GM18508 (cell line): ENCODE measurements around the gene DERL3.

Source experiments
- ATAC-seq: cut with Tn5 transposase; IDR thresholded peaks from one replicate; pipeline ENCODE4 v1.9.1; 2021; ENCODE audit warnings: moderate number of reproducible peaks; ENCODE audit not compliant: insufficient read depth, unreplicated experiment

The DERL3 gene

DNA sequence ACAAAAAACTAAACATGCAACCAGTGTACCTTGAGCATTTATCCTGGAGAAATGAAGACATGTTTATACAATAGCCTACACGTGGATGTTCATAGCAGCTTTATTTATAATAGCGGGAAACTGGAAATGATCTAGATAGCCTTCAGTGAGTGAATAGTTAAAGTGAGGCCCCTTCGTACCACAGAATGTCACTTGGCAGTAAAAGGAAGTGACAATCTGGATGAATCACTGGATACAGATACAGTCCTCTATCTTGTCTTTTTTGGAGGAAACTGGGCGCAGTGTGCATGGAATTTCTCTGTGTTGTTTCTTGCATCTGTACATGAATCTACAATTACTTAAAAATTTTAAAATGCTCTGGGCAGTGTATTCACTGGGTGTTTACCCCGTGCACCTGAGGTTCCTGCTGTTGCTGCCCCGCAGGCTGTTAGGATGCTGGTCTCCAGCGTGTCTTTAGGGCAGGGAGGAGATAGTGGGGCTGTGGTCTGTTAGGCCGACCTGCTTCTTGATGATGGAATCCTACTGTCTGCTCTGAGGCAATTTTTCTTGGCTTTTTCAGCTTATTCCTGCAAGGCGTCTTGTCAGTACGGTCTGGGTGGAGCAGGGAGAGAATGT lies 23.2 kb downstream of the DERL3 start:
- ATAC-seq = no peak

DNA sequence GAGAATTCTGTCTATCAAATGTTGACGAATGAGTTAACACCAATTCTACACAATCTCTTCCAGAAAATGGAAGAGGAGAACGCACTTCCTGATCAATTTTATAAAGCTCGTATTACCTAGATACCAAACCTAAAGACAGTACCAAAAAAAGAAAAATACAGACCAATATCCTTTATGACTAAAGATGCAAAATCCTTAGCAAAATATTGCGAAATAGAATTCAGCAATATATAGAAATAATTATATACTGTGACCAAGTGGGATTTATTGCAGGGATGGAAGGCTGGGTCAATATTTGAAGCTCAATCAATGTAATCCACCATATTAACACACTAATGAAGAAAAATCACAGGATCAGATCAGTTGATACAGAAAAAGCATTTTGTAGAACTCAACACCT lies 26.4 kb downstream of the DERL3 start:
- ATAC-seq = no peak

DNA sequence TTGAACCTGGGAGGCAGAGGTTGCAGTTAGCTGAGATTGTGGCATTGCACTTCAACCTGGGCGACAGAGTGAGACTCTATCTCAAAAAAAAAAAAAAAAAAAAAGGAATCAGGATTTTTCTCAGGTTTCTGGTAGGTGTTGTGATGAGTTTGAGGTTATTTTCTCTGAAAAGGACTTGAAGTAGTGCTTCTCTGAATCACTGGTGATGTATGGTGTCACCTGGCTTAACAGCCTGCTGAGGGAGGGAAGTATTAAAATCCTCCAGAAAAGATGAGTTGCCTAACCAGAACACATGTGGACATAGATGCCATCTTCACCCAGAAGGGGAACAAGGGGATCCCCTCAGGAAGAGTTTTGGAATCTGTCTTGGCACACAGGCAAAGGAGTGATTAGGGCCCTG lies 32.0 kb downstream of the DERL3 start:
- ATAC-seq = no peak

DNA sequence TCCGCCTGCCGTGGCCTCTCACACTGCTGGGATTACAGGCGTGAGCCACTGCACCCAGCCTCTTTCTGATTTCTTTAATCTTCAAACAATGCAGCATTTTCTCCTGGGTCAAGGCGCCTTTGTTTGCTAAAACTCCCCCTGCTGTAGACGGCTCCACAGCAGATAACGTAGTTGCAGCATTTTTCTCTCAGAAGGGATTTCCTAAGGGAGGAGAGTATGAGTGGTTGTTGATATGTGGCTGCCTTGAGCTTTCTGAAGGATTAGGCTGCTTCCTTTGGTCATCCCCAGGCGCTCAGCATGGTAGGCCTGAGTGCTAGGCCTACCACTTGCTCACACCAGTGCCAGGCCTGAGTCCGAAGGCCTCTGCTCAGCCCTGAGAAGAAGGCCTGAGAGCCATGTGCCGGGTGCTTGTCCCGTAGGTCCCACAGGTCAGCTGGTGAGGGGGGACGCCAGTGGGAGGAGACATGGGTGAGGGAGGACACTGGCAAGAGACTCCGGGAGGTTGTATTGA lies 34.0 kb downstream of the DERL3 start:
- ATAC-seq = no peak

DNA sequence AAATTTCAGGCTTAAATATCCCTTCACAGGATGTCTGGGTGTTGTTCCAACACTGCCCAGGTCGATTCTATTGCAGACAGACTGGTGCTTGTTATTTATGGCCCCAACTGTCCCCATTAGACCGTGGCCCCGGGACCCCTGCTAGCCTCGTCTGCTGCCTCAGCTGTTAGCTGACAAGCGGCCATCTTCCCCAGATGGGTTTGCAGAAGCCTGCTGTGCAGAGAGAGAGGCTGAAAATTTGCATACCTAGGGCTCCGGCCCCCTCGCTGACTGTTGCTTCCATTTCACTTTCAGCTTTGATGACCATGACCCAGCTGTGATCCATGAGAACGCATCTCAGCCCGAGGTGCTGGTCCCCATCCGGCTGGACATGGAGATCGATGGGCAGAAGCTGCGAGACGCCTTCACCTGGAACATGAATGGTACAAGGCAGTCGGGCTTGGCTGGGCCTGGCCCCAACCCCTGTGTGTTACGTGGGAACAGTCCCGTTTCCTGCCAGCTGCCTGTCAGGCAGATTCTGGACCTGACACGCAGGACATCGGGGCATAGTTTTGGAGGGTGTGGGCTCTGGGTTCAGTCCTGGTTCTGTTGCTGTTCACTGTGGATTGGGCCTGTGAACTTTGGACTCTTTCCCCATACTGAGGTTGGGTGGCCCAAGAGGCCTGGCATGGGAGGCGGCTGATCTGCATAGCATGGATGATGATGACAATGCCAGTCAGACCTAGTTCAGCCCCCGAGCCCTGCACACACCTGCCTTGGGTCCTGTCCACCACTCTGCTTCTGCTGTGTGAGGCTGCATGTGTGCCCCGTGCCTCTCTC lies 35.6 kb downstream of the DERL3 start:
- ATAC-seq = no peak

DNA sequence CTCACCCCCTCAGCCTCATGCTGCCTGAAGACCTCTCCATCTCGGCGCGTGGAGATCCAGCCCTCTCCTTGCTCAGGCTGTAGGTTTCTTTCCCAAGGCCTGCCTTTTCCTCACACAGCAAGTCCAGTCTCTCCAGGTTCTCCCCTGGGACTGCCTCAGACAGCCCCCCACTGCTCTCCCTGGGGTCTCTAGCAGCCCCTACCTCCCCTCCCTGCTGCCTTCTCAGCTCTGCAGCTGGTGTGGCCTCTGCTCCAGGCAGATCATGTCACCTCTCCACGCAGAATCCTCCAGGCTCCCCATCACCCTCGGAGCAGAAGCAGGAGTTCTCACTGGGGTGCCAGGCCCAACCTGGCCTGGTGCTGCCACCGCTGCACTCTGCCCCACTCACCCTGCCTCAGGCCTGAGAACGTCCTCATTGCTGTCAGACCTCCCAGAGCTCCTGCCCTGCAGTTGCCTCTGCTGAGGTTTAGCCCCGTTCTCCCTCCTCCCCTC lies 36.9 kb downstream of the DERL3 start:
- no peak for ATAC-seq

DNA sequence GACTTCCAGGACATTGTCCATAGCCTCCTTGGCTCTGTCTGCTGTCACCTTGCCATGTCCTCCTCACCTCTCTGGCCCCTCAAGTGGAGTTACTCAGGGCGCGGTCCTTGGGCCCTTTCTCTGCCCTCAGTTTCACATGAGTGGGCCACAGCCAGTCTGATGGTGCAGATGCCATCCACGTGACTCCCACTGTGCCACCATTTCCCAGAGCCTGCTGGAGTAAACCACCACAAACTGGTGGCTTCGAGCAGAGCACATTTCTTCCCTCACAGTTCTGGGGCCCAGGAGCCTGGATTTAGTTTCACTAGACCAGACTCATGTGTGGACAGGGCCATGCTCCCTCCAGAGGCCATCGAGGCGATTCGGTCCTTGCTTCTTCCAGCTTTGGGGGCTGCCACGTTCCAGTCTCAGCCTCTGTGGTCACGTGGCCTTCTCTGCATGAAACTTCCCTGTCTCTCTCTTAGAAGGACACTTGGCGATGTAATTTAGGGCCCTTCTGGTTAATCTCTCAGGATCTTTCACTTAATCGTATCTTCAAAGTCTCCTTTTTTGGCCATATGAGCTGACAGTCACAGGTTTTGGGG lies 37.5 kb downstream of the DERL3 start:
- ATAC-seq = no peak

DNA sequence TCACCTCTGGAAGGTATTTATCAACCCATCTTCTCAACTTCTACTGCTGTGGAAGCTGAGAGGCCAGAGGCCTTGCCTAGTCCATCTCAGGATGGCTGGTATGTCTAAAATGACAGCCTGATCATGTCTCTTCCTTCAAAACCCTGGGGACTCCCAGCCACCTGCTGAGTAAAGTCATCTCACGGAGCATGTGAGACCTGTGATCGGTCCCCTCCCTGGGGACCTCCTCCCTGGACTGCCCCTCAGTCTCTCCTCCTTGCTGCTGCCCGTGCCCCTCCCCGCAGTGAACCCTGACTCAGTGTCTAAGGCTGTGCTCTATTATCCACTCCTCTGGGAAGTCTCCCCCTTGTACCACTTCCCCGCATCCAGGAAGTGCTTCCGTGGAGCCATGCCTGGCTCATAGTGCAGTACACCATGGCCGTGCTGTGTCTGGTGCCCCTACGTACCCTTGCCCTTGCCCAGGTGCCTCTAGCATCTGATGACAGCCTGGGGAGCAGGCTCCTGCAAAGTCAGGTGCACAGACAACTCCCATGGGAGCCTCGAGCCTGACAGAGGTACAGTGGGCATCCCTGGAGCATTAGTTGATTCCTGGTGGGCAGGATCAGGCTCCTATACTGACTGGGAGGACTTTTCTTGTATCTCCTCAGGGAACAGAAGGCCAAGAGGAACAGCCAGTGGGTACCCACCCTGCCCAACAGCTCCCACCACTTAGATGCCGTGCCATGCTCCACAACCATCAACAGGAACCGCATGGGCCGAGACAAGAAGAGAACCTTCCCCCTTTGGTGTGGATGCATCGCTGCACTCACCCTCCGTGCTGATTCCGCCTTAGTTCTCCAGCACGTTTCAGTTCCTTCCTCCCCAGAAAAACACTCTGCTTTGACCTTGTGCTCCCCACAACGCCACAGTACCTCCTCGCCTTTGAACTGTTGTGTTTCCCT lies 38.2 kb downstream of the DERL3 start:
- no peak for ATAC-seq

DNA sequence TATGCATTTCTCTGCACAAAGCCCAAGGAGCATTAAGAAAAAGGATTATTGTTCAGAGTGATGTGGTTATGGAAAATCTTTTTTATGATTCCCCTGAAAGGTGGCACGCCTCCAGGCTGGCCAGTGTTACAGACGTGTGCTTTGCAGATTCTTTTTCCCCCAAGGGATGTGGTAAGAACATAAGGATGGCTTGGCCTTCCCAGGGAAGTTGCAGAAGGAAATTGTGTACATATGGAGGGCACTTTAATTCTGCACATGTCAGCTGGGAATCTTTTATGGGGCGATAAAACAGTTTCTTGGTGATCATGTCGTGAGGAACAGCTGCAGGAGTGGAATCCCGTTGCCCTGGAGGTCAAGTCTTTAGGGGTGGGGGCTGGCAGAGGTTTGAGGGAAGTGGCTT lies 42.3 kb downstream of the DERL3 start:
- ATAC-seq = no peak

DNA sequence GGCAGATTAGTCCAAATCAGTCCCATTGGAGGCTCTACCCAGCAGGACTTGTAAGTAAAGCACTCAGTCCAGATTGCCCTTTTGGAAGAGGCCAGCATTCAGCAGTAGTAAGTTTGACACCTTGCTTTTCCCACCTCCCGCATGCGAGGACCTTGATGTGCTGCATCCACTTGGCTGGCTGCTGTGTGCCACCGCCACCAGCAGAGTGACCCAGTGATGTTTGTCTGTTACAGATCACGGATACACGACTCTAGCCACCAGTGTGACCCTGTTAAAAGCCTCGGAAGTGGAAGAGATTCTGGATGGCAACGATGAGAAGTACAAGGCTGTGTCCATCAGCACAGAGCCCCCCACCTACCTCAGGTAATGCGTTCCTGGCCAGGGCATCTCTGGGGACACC lies 45.5 kb downstream of the DERL3 start:
- no peak for ATAC-seq

DNA sequence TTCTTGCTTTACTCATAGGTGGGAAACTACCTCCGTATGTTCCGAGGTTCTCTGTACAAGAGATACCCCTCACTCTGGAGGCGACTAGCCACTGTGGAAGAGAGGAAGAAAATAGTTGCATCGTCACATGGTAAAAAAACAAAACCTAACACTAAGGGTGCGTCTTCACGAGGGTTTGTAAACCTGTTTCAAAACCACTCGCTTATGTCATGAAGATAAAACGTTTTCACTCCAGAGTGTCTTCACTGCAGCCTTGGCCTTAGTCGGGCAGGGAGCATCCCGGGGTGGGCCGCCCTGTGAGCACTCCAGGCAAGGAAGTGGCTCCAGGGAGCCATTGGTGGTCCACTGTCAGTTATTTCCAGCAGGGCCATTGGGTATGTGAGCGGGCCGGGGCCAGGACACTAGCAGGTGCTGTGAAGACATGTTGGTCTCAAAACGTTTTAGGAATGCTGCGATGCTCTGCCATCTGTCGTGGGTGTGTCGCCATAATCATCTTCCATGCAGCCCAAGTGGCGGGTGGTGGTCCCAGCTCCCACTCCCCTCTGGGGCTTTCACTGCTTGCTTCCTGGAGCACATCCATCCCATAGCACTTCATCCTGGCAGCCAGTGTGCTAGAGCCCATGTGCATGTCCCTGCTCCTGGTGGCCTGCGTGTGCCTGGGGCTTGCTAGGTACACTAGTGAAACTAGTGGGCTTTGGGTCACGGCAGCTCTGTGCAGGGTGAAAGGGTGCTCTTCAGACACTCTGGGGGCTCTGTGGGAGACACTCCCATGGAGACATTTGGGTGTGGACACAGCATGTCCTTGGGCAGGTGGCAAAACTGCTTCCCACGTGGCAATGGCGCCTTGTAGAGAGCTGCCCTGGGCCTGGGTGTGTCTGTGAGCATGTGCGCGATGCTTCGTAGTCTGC lies 46.8 kb downstream of the DERL3 start:
- no peak for ATAC-seq

DNA sequence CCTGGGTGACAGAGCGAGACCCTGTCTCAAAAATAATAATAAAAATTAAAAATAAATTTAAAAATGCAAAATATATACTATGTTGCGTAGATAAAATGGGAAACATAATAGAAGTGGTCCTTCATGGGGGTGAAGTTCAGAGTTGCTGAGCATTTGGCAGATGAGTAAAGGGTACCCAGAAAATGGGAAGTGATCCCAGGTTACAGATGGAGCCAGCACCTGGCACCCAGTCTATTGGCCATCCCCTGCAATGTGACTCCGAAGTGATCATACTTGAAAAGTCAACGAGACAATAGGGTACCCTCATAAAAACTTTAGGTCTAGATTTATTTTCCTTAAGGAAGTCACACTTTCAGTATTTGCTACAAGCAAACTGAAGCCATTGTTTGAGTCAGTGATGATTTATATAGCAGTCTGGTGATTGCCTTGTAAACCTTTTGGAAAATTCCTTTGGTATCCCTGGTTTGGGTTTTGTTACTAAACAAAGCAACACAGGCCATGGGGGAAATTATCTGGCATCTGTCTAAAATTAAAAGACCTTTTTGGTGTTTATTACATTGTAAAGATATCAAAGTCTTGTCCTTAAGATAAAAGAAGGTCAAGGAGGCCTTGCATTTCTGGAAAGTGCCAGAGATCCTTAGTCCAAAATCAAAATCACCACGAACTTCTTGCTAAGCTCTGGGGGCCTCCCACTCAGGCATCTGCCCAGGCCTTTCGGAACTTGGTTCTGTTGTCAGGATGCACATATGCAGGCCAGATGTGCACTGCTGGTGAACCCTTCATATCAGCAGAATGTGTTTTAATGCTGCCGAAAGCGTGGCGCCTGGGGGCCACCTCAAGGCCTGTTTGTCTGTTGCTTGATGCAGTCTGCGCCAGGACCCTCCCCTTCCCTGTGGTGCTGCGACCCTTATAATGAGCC lies 47.7 kb downstream of the DERL3 start:
- no peak for ATAC-seq

DNA sequence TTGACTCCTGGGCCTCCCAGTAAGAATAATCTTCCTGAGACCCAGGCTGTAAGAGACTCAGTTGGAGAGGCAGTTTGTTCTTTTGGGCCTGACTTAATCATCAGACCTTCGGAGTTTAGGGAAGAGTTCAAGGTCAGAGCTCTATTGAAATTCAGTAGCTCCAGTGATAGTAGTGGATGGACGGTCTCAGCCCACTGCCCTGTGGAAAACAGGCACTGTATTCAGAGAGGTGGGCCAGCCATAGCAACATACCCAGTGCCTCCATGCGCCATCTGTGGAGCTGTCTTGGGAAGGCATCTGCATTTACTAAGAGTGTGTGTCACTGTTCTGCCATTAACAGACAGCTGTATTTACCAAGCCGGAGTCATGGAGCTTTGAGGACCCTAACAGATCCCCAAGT lies 49.2 kb downstream of the DERL3 start:
- ATAC-seq = no peak

DNA sequence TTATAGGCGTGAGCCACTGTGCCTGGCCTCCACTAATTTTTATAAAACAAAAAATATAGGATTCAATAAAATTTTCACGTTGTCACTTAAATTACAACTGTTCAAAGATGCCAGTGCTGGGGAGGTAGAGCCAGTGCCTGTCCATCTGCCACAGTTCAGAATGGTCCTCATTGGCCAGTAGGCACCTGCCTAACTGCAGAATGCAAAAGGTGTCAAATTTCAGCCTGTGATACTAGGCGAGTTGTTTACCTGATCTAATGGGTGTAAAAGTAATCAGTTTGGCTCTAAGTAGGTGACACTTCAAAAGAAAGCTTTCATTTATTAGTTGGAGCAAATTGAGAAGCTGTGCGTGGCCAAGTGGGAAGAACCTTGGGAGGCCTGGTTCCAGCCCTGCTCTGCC lies 49.7 kb downstream of the DERL3 start:
- no peak for ATAC-seq

DNA sequence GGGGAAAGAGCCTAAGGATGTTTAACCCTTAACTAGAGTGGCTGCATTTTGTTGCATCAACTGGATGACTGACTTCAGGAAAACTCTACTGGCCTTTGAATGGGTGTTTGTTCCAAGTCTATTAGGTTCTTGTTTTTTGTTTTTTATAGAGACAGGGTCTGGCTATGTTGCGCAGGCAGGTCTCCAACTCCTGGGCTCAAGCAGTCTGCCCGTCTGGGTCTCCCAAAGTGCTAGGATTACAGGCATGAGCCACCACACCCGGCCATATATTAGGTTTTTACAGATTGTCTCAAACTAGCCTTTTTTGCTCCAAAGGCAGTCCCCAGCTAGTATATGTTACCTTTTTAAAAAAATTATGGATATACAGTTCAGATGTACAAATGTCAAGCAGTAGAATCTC lies 50.9 kb downstream of the DERL3 start:
- no peak for ATAC-seq

DNA sequence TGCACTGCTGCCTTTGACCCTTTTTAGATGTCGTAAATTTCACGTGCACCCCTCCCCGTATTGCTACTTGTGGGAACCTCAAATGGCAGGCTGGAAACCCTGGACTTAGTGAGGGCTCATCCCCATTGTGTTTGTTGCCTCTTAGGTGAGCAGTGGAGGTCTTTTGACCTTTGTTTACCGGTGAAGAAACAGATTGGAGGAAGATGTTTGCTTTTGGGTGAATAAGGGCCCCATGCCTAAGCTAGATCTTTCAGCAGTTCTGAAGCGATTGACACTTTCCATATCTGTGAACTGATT lies 51.3 kb downstream of the DERL3 start:
- no peak for ATAC-seq

DNA sequence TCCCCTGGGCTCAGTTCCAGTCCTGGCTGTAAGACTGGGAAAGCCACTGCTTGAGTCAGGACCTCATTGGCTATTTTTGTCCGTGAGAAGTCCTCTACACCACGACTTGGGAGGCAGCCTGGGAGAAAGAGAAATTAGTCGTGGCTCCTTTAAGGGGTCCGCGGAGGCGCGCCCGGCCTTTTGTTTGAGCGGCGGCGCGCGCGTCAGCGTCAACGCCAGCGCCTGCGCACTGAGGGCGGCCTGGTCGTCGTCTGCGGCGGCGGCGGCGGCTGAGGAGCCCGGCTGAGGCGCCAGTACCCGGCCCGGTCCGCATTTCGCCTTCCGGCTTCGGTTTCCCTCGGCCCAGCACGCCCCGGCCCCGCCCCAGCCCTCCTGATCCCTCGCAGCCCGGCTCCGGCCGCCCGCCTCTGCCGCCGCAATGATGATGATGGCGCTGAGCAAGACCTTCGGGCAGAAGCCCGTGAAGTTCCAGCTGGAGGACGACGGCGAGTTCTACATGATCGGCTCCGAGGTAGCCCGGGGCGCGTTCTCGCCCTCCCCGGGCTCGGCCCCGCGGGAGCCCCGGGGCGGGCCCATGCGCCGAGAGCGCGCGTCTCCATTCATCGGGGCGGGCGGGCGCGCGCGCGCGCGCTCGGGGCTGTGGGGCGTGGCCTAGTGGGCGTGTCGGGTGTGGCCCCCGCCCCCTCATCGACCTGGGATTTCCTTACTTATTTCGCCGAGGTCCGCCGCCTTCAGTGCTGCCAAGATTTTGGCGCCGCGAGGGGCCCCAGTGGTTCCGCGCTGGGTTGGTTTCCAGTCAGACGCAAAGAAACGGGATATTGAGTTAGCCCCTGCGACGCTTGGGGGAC lies 51.8 kb downstream of the DERL3 start, which contains the start of gene SMARCB1:
SMARCB1 (plus strand) TSS at position 215 of the 848 bp plus-strand sequence; CDS start at position 419, 204 bp downstream.
- no peak for ATAC-seq
